ENCODE data around the gene PEBP1.

- TF ChIP-seq CTCF (conservative IDR thresholded peaks at IDR 0.05; ENCODE audit: low read depth, low read length) (no peak), EZH2 (IDR thresholded peaks at IDR 0.05; ENCODE audit: borderline replicate concordance, low read depth, low read length, poor library complexity, severe bottlenecking) (no peak)
These were observed 9.9 kb downstream of the PEBP1 start for GRCh38 chr12:118145798-118146156.

All from A673 (cell line).